Activated naive CD4-positive, alpha-beta T cell (primary cell): ENCODE results near the gene EPB41L4A.
"Not testable (repeated sequence)": the region's sequence is repeated elsewhere in the genome, so short reads cannot be mapped to it uniquely, and the experiment has no call there.

ENCODE experiments used
- DNase-seq, 4 experiments: peaks; one replicate each; lab custom pipeline; 2025; lab: John Stamatoyannopoulos, UW

The EPB41L4A gene

DNA sequence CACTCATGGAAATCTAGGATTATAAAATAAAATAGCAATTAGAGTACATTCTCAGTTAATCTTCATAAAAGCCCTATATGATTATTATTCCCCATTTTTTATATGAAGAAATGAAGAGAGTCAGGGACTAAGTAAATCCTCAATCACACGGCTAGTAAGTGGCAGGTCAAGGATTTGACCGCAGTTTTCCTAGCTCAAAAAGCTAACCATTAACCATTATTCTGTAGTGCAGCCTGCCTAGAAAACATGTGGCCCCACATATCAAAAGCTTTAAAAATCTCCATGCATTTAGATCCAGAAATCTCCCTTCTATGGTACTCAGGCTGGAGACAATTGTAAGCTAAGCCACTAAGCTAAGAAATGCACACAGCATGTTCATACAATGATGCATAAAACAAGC, 21.4 kb downstream of the EPB41L4A start:
- DNase-seq, result no peak

DNA sequence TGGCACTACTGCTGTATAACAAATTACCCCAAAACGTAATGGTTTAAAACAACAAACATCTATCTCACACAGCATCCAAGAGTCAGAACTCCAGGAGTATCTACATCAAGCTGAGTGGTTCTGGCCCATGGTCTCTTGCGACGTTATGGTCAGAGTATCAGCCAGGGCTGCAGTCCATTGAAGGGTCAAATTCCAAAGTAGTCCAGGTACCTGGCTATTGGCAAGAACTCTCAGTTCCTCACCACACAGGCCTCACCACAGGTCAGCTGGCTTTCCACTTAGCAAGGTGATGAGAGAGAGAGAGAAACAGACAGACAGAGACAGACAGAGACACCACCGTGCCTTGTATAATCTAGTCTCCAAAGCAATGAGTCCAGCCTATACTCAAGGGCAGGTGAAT, 22.6 kb downstream of the EPB41L4A start:
- DNase-seq, result no peak

DNA sequence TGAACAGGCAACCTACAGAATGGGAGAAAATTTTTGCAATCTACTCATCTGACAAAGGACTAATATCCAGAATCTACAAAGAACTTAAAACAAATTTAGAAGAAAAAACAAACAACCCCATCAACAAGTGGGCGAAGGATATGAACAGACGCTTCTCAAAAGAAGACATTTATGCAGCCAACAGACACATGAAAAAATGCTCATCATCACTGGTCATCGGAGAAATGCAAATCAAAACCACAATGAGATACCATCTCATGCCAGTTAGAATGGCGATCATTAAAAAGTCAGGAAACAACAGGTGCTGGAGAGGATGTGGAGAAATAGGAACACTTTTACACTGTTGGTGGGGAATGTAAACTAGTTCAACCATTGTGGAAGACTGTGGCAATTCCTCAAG, 23.8 kb downstream of the EPB41L4A start:
- DNase-seq, result not testable (repeated sequence)

DNA sequence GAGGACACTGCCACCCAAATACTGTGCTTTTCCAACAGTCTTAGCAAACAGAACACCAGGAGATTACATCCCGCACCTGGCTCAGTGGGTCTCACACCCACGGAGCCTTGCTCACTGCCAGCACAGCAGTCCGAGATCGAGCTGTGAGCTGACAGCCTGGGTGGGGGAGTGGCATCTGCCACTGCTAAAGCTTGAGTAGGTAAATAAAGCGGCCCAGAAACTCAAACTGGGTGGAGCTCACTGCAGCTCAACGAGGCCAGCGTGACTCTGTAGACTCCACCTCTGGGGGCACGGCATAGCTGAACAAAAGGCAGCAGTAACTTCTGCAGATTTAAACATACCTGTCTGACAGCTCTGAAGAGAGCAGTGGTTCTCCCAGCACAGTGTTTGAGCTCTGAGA, 28.8 kb downstream of the EPB41L4A start:
- DNase-seq, result no peak

DNA sequence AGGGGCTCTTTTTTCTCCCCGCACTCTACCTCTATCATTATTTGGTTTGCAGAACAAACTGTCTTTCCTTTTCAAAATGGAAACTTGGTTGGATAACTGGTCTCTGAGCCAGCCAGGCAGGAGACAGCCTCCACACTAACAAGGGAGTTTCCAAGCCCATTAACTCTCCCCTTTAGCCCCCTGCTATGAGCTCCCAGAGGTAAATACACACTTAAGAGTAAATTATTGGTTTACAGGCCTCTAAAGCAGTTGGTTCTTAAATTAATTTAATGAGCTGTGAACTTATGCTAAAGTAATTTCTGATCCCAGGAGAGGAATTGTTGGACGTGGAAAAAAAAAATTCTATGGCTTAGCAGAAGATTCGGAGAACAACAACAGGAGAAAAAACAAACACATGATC, 30.3 kb downstream of the EPB41L4A start:
- no peak for DNase-seq

DNA sequence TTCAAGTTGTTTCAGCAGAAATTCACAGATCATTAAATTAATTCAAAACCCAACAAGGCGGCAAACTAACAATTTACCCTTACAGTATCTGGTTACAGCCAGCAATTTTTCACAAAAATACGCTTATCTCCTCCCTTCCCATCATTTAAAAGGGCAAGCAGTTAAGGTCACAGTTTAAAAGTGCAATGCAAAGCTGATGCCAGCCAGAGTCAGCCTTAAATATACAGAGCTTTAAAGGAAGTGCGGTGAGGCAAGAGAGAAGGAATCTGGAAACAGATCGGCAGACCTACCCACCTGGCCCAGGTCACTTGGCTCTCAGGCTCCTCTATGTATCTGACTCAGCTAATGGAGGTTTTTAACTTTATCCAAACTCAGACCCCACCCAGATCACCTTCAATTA, 31.0 kb downstream of the EPB41L4A start:
- DNase-seq, result no peak

DNA sequence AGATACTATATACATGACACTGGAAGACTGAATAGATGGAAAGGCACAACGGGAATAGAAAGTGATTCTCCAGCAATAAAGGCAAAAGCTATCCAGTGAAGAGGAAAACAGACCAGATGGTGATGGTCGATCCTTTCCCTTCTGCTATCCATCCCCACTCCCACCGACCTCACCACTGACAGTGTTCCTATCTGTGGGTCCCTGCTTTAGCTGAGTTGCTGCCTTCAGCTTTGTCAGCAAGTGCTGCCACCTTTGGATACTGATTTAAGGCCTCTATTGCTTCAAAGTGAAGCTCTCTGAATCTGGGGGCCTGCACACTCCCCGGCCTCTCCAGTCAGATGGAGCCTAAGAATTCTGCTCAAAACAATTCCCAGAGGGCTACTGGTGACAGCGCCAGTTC, 32.3 kb downstream of the EPB41L4A start:
- DNase-seq, result no peak

DNA sequence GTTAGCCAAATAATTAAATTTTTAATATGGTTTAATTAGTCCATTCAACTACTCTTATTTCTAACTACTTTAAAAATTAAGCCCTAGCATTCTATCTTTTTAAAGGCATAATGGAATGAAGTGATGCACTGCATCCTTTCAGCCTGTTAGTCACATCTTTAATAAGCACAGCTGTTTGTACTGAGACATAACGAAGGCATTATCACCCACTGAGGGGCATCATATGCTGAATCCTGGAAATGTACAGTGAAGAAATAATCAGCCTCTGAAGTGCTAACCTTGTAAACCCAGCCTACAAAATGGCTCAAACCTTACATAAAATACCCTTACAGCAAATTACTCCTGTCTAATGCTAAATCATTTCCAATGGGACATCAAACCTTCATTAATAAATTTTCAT, 33.1 kb downstream of the EPB41L4A start:
- DNase-seq, result no peak

DNA sequence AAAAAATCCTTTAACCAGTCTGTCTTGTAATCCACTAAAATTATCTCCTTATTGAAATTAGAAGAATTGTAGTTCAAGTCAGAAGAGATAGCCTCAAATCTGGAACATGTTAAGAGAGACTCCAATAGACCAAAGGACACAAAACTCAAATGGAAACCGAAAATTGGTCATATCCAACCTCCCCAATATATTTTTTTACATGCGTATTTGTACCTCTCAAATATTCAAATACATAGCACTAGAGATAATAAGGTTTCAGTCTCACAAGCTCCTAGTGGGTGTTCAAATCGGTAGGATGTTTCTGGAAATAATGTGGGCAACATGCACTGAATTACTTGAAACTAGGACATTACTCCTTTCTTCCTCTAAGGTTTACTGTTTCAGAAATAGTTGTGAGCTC, 33.5 kb downstream of the EPB41L4A start:
- DNase-seq, result no peak

DNA sequence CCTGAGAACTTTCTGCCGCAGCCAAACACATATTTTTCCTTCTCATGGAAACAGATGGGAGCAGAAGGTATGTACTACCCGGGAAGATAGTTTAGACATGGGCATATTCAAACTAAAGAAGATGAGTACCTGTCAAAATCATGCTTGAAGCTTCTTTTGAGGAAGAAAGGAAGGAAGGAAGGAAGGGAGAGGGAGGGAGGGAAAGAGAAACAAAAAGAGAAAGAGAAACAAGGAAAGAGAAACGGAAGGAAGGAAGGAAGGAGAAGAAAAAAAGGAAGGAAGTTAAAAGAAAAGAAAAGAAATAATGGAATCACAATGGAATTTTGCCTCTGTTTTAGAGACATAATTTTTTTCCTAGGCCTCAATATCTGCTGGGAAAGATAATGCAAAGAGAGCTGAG, 34.6 kb downstream of the EPB41L4A start:
- no peak for DNase-seq

DNA sequence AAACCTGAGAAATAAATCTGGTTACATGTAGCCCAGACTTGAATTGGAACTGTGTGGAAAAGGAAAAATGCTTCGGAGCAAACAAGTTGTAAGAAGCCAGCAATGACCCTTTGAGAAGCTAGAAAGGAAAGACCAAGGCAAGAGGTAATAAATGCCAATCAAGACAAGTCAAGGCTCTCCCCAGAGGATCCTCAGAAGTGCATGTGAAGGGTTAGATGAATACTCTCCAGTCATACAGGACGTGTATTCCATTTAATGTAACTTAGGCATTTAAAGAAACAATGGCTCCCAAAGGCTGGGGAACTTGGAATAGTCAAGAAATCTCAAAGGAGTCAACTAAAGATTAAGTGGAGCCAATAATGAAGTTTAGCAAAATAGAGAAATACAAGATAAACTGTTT, 36.2 kb downstream of the EPB41L4A start:
- DNase-seq, result no peak

DNA sequence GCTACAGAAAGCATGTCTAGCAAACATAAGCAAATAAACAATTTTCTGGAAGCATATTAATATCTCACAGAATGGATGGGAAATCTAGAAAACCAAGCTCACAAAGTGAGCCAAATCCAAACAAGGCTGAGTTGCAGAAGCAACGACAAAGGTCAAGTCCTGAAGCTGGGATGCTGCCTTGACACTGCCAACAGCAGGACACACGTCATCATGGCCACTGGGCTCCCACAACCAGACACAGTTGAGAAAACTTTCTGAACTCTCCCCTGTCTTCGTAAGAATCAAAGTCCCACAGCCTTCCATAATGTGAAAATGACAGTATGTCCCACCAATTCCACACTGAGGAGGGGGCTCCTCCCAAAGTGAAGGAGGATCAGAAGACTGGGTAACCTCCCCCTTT, 37.6 kb downstream of the EPB41L4A start:
- no peak for DNase-seq

DNA sequence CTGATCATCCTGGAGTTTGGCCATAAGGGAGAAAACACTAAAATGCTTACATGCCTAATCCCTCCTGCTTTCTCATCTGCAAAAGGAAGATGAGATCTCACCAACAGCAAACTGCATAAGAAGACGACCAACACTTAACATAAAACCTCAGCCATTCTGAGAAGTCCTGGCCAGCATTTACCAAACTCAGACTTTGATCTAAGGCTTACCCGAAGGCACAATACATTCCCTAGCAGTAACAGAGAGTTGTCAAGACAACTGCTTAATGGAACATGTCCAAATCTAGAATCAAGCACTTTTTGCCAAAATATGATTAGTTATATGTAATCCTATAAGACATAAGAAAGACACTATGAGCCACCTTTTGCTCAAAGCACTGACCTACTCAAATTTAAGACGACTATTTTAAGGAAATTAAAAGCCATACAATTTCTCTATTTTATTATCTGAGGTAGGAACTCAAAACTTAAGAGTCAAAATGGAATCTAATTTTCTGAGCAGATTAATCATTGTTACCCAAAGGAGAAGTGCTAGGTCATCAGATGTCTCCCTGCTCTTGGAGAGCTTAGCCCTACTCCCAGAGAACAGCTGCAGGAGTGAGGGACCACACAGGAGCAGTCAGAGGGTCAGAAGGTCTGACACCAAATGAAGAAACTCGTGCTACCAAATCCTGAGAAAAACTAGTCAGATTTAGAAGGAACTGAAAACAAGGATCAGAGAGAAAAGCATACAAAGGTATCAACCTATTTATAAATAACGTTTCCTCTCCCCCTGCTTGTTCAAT, 39.3 kb downstream of the EPB41L4A start:
- no peak for DNase-seq

DNA sequence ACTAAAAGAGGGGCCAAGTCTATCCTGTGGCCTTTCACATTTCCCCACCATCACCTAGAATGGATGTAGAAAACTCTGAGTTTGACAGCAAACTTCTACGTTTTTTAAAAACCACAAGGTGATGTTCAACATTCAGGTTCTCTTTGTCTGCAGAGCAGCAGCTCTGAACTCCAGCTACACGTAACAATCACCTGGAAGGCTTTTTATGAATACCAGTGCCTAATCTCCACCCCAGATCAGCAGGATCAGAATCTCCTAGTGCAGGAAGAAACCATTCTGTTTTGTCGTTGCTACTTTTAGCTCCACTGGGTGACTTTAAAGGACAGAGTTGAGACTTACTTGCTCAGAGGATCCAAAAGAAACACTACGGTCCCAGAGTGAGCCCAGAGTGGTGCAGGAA, 44.3 kb downstream of the EPB41L4A start:
- no peak for DNase-seq

DNA sequence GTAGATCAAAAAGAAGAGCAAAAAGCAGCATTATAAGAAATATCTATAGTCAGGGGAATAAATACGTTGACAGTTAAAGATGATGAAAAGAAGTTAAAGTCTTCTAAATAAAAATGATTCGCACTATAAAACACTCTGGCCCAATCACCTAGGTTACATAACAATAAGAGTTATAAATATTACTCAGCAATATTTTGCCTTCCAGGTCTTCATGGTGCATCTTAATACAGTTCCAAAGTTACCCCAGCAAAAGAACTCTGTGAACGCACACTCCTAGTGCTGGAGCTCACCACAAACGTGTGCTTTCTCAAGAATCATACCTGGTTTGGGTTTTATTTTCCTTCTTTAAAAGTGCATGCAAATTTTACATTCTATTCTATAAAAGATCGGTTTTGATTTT, 44.7 kb downstream of the EPB41L4A start:
- DNase-seq, result no peak

DNA sequence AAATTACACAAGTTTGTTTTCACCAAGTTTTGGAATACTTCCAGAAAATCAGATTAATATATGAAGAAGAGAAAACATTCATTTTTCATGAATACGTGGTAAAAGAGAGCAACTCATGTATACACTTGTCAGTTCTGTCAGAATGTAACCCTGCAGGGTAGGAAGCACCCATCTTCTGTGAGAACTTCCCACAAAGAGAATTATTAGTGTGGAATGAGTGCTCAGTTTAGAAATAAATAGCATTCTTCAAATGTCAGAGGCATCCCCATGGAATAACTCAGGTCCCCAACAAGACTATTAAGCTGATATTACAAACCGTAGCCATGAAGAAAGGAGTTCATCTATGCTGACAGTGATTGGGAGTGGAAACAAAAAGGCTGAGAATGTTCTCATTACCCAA, 45.2 kb downstream of the EPB41L4A start:
- DNase-seq, result no peak

DNA sequence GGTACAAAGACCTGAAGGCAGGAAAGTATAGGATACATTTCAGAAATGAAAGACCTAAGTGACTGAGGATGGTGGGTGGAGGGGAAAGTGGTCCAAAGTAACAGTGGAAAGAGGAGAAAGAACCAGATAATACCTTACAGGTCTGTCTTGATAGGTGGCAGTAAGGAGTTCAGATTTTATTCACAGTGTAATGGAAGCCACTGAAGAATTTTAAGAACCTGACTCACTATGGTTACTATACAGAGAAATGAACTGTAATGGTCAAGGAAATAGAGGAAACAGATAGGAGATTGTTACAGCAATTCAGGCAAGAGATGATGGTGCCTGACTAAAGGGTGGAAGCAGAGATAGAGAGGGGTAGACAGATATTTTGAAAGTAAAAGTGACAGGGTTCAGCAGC, 46.5 kb downstream of the EPB41L4A start:
- DNase-seq, result no peak

DNA sequence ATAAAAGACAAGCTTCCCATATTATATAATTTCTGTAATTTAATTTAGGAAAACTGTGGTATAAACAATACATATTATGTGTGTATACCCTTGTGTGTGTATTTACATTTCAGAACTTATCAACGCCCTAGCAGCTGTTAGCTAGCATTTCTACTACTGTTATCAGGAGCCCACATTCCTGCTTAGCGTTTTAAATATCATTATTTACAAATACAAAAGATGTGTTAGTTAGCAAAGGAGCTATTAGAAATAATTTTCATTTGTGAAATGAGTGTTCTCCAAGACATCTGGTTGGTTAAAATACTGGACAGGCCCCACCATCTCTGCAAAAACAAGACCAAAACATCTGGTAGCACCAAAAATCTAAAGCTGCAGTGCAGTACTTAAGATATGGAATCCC, 48.0 kb downstream of the EPB41L4A start:
- DNase-seq, result no peak

DNA sequence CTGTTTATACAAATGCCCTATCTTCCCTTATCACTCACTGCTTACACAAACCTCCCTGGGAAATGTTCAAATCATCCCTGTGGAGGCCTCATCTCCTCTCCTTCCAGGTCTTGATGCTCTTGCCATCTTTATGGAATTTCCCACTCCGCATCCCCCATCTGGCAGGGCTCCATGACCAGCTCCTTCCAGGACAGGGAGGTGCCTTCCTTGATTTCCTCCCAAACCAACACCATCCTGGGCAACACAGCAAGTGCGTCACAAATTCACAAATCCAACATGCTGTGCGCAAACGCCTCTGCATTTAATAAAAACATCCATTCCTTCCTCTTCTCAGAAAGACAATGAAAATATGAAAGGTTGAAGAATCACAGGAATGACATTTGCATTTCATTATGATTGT, 51.7 kb downstream of the EPB41L4A start:
- DNase-seq, result no peak

DNA sequence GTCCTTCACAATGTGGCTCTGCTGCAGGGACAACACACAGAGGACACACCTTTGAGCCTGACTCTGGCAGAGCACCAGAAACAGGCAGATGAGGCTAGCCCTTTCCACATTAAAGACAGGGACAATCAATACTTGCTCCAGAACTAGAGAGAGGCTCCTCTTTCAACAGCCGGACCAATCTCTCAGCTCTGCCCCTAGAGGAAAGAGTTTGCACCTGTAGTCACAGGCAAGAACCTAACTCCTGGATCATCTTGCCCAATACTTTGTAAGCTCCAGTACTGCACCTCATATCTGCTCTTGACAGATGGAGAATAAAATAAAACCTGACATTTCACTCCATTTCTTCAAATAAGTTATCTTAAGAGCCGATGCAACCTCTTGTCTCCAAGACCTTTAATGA, 52.1 kb downstream of the EPB41L4A start:
- DNase-seq, result no peak

DNA sequence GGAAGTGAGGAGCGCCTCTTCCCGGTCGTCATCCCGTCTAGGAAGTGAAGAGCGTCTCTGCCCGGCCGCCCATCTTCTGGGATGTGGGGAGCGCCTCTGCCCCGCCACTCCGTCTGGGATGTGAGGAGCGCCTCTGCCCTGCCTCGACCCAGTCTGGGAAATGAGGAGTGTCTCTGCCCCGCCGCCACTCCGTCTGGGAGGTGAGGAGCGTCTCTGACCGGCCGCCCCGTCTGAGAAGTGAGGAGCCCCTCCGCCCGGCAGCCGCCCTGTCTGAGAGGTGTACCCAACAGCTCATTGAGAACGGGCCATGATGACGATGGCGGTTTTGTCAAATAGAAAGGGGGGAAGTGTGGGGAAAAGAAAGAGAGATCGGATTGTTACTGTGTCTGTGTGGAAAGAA, 58.3 kb downstream of the EPB41L4A start:
- DNase-seq, result not testable (repeated sequence)

DNA sequence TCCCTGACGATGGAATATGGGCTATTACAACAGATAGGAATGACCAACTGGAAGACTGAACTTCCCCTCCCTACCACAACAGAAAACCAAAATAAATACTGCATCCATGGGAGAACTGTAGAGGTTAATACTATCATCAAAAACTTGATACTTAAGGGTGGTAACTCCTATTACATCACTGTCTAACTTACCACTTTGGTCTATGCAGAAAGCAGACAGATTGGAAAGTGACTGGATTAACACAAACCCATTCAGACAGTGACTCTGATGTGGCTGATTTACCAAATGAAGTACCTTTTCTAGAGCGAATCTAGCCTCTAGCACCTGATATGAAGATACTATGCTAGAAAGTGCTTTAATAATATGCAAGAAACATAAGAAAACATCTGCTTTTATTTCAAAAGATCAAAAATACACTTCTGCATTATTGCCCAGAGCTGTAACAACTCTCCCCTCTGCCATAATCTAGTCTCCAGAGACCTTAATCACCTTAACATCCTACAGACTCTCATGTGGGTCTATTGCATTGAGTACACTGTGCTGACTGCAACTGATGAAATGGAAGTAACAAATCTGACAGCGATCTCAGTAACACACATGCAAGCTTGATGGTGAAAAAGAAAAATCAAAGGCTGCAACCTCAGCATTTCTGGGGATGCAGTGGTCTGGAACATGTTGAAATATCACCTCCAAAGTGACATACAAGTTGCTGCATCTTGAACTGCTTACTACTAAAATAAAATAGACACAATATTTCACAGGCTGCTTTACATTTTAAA, 62.7 kb downstream of the EPB41L4A start:
- DNase-seq, result no peak

DNA sequence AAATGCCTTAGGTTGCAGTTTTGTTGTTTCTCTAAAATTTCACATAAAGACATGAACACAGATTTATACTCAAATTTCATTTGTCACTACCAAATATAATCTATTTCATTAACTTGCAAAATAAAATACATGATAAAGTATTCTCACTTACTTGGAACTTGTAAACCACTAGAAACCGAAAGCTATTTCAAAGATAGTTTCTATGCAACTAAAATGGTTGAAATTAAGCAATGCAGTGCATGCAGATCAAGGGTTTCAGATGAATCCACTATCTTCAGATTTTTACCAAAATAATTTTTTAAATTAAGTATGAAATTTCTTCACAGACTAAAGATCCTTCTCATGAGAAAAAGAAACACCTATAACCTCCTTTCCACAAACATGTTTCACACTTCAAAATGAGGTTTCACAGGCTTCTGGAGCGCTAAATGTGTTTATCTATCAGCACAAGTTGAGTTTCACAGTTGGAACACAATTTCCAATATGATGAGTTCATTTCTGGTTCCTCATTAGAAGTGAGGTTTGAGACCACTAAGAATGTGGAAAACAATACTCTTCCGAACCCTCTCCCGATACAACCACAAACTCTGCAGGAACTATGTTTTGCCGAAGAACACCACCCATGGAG, 63.9 kb downstream of the EPB41L4A start:
- no peak for DNase-seq
